ENCODE results near the gene CNN1.

CNN1 gene

GRCh38 chr19:11538232-11539036 is at the start of gene CNN1:
CNN1 (plus strand) TSS chr19:11538851; CDS start chr19:11538928, 77 bp downstream.
- no peak for DNase-seq

DNA sequence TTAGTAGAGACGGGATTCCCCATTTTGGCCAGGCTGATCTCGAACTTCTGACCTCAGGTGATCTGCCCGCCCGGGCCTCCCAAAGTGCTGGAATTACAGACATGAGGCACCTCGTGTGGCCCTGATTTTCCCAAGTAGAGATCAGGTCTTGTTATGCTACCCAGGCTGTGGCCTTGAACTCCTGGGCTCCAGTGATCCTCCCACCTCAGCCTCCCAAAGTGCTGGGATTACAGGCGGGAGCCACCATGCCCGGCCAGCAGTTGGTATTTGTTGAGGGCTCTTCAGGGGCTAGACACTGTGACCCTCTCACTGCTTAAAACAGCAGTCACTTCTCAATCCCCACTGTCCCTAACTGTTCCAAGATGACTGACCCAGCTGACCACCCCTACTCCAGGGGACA is 49.3 kb upstream of the CNN1 start:
- no peak for DNase-seq

DNA sequence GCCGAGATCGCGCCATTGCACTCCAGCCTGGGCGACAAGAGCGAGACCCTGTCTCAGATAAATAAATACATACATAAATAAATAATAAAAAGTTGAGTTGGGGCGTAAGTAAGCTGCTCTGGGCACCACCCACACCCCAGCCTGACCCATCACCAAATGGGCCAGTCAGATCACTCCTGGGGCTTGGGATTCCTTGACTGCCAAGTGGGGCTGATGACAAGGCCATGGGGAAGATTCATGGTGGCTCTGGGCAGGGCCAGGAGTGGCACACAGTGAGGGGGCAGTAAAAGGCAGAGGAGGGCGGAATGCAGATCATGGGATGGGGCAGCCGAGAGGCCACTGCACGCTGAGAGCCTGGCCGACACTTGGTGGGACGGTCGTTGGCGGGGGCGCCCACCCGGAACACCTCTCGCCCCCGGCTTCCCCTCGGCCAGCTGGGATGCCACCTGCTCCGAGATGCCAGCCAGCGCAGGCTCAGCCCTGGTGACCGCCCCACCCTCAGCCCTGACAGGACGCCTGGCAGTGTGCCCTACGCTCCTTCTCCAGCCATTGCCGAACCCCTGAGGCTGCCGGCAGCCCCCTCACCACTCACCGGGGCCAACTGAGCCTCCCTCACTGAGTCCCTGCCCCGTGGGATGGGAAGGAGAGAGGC is 43.9 kb upstream of the CNN1 start:
- DNase-seq: no peak

- peak in 7 of 58 donors; percentile 6 to 17 (median 8) for DNase-seq
Observed at GRCh38 chr19:11495481-11495880, 43.2 kb upstream of the CNN1 start.

GRCh38 chr19:11495885-11496284 is 42.8 kb upstream of the CNN1 start:
- DNase-seq: no peak

DNA sequence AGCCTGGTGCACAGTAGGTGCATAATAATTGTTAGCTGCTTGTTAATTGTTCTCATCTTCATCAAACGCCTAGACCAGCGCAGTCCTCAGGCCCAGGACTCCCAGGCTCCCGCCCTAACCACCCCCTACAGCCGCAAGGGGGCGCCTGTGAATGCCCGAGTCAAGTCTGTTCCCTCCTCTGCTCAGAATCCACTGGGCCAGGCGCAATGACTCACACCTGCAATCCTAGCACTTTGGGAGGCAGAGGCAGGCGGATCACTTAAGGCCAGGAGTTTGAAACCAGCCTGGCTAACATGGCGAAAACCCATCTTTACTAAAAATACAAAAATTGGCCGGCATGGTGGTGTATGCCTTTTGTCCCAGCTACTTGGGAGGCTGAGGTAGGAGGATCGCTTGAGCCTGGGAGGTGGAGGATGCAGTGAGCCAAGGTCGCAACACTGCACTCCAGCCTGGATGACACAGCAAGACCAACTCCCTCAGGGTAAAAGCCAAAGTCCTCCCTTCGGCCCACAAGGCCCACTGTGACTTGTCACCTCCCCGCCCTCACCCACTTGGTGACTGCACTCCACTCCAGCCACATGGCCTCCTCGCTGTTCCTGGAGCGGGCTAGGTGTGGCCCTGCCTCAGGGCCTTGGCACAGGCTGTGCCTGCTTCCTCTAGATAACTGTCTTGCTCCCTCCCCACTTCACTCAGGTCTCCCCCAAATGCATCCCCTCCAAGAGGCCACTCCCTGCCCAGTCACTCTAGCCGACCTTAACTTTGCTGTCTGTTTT is 42.1 kb upstream of the CNN1 start:
- peak in 33 of 58 donors; percentile 5 to 60 (median 22) for DNase-seq

DNA sequence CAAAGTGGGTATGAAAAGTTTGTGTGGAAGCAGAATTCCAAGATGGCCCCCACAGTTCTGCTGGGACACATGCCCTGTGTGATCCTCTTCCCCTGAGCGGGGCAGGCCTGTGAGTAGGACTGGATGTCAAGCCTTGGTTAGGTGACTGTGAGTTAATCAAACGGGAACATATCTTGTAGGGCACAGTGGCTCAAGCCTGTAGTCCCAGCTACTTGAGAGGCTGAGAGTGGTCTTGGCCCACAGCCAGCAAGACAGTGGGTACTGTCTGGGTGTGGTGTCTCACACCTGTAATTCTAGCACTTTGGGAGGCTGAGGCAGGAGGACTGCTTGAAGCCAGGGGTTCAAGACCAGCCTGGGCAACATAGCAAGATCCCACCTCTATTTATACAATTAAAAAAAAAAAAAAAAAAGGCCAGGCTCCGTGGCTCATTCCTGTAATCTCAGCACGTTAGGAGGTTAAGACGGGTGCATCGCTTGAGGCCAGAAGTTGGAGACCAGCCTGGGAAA is 39.4 kb upstream of the CNN1 start:
- no peak for DNase-seq

GRCh38 chr19:11499890-11500420 is 38.7 kb upstream of the CNN1 start:
- no peak for DNase-seq

DNA sequence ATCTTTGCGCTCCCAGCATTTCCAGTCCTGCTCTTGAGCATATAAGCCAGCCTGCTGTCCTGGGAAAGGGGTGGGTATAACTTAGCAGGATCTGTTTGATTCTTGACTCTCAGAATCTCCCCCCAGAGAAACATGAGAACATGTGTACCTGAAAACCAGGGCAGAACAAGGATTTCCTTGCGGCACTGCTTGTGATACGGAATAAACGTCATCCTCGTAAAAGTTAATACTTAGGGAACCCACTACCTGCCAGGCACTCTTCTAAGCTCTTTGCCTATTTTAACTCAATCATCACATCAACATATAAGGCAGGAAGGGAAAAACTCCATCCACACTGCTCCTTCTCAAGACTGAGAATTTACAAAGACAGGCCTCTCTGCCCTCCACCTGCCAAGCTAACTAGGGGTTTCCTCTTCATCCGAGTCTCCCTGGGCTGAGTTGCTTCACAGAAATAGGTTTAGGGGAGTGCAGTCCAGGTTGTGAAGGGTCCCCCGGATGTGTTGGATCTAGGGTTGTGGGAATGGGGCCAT is 34.1 kb upstream of the CNN1 start:
- DNase-seq: no peak

GRCh38 chr19:11505032-11505503 is 33.6 kb upstream of the CNN1 start:
- DNase-seq: peak; percentile 42 to 98 (median 92)

DNA sequence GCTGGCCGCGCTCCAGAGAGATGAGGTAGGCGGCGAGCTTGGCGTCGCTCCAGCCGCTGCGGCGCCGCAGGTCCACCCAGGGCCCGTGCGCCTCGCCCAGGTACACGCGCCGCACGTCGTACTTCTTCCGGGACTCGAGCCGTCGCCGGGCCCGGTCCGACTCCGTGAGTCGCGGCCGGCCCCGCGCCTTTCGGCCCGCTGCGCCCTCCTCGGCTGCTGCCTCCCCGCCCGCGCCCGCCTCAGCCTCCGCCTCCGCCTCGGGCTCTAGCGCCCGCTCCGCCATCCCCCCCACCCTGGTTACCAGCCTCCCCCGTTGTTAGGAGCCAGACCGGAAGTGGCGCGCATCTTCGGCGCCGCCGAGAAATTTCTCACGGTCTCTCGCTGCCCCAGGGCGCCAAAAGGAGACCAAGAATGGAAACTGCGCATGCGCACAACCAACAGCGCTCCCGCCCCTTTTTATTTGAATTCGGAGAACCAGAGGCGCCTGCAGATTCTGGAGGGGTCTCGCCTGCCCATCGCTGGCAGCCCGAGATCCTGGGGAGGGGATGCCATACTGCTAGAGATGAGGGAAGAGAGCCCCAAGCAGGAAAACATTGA is 33.0 kb upstream of the CNN1 start, which contains the start of gene ZNF653:
Gene ZNF653 (minus strand): TSS at position 336 of the 597 bp plus-strand sequence. CDS start 53 bp downstream, at position 283.
- peak; percentile 32 to 94 (median 87) for DNase-seq

DNA sequence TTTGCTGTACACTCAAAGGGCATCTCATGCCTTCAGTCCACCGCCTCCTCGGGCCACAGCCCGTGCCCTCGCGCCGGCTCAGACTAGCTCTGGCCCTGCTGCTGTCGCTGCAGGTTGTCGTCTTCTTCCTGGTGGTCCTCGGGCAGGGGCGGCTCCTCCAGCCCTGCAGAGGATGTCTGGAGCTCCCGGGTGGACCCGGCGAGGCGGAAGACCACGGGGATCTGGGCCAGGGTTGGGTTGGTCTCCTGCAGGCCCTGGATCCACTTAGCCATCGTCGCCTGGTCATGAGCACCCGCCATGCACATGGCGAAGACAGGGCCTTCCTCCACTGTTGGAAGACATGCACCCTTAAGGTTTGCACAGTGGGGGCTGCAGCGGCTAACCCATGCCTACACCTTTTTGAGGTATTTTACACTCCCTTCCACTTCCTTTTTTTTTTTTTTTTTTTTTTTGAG is 32.5 kb upstream of the CNN1 start:
- peak in 7 of 58 donors; percentile 43 to 83 (median 62) for DNase-seq

DNA sequence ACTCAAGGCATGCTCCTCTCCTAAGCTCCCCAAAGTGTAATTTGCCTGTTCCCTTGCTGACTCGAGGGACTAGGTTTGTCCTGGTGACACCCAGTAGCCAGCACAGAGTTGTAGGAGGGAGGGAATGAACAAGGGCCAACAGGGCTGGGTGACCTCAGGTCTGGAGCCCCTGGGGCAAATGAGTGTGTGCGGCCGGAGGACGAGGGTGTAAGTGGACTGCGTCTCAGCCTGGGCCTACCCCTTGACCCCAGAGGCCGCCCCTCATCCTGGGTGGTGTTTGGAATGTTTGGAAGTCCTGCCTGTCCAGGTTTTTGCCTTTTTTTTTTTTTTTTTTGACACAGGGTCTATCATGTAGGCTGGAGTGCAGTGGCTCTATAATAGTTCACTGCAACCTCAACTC is 31.7 kb upstream of the CNN1 start:
- DNase-seq: peak in 1 of 58 donors; percentile 6

DNA sequence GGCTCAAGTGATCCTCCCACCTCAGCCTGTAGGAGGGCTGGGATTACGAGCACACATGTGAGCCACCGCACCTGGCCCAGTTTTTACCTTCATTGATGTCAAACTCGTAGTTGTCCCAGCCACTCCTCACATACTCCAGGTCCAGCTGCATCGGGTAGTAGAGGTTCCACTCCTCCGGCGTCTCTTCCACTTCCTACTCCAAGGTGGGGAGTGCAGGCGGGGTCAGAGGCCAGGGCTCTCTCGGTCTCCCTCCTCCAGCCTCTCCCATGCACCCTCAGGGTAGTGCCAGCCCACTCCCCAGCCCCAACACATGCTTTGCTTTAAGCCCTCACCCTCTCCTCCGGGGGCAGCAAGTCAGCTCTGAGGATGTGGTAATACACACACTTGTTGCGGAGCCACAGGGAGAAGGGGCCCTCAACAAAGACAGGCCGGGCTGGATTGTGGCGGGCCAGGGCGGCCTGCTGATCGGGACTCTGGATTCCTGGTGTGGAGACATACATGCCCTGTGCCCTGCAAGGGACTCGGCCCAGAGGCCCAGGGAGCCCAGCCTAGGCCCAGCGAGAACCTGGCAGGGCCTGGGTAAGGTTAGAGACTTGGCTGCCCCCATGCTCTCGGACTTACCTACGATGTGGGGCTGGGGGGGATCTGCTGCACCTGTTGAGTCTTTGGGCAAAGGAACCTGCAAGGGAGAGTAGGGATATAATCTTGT is 31.1 kb upstream of the CNN1 start:
- no peak for DNase-seq

DNA sequence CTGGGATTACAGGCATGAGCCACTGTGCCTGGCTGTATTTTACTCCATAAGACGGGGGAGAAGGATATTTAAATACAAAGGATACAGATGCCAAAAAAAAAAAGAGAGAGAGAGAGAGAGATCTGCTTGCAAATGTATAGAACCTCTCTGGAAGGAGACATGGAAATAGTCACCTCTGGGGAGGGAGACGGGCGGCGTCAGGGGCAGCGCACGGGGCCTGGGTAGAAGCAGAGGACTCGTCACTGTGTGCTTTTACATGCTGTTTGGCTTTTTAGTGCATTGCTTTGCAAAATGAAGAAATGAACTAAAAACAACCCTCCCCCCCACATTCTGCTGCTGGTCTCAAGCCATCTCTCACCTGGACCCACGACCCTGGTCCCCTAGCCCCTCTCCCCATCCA is 28.2 kb upstream of the CNN1 start:
- no peak for DNase-seq

GRCh38 chr19:11513946-11514345 is 24.7 kb upstream of the CNN1 start:
- no peak for DNase-seq

GRCh38 chr19:11519138-11519537 is 19.5 kb upstream of the CNN1 start:
- no peak for DNase-seq

GRCh38 chr19:11528551-11529341 is 9.9 kb upstream of the CNN1 start, which contains the start of gene ECSIT:
ECSIT (minus strand) TSS chr19:11529134; CDS start chr19:11519170, 9,964 bp downstream.
- DNase-seq: peak; percentile 62 to 98 (median 94)

DNA sequence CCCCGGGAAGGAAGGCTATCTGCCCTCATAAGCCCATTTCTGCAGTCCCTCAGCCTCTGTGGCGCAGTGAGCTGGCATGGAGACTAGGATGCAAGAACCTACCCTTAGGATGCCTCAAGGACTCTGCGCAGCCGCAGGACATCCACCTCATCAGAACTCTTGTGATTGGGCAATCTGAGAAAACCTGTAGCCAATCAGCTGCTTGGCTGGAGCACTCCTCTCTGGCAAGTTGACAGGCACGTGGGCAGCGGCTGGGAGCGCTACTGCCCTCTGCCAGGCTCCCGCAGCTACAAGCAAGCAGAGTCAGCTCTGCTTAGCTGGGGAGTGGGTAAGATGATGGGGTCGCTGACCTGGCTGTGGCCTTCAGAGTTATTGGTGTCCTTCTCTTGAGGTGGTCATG is 8.2 kb upstream of the CNN1 start:
- DNase-seq: peak; percentile 38 to 96 (median 87)

Data from anterior cingulate cortex (tissue), 58 donors.